ENCODE results near the gene CD200.
"Not testable (repeated sequence)": the region's sequence is repeated elsewhere in the genome, so short reads cannot be mapped to it uniquely, and the experiment has no call there.

Gene CD200

DNA sequence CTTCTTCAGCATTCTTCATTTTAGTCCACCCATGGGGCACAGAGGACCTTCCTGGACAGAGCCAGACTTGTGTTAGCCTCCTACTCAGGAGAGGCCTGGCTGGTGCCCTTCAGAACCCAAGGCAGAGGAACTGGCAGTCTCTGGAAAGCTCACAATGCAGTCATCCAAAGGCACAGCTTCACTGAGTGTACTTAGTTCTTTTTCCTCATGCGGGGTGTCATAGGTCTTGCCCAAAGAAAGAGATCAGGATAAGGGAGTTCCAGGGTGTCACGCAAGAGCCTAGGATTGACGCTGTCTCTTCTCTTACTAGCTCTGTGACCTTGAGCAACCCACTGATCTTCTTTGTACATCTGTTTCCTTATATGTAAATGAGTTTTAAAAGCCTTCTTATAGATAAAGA lies 58.7 kb downstream of the CD200 start:
- no peak for DNase-seq

DNA sequence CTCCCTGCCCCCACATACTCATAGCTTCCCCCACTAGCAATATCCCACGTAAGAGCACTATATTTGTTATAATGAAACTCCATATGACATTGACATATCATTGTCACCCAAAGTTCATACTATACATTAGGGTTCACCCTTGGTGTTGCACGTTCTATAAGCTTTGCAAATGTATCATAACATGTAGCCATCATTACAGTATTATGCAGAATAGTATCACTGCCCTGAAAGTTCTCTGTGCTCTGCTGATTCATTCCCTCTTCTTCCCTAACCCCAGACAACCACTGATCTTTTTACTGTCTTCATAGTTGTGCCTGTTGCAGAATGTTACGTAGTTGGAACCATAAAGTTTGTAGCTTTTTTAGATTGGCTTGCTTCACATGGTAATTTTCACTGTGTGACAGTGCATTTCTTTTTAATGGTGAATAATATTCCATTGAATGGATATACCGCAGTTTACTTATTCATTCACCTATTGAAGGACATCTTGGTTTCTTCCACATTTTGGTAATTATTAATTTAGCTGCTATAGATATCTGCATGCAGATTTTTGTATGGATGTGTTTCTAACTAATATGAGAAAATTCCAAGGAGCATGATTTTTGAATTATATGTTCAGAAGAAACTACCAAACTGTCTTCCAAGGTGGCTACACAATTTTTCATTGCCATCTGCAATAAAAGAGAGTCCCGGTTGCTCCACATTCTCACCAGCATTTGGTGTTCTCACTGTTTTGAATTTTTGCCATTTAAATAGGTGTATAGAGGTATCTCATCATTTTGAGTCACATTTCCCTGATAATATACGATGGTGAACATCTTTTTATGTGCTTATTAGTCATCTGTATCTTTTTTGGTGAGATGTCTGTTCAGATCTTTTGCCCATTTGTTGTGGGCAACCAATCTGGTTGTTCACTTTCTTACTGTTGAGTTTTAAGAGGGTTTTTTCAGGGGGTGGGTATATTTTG lies 59.7 kb downstream of the CD200 start:
- DNase-seq = no peak

DNA sequence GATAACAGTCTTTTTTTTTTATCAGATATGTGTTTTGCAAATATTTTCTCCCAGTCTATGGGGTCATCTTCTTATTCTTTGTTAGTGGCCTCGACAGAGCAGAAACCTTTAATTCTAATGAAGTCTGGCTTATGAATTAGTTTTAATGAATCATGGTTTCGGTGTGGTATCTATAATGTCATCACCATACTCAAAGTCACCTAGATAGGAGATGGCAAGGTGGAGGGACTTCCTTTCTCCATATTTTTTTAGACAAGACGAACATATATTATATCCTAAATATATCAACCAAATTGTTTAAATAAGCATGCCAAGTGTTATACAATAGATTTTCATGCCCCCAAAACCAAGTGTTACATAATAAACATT lies 60.4 kb downstream of the CD200 start:
- DNase-seq = no peak

DNA sequence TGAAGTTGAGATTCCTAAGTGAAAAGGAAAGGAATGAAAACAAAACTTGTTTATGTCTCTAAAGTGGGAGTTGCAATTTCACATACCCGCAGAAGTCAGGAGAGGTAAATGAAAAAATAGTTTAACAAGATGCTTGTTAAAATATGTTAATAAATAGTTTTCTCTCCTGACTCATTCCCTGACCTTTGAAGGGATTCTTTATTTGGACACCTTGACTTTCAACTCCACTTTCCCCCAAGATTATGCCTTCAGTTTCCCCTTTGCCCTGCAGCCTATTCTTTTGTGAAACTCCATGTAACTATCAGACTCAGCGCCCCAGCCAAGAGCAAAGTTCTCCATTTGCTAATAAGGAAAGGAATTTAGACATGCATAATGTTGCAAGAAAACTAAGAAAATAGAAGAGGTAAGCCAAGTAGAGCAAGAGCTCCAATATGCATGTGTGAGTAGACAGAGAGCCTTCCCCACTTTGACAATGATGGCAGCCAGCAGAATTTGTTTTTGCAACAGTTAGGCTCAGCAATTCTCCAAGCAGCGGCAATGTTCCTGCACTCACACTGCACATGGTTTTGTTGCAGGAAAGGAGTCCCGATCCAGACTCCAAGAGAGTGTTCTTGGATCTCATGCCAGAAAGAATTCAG lies 61.2 kb downstream of the CD200 start:
- DNase-seq = no peak

DNA sequence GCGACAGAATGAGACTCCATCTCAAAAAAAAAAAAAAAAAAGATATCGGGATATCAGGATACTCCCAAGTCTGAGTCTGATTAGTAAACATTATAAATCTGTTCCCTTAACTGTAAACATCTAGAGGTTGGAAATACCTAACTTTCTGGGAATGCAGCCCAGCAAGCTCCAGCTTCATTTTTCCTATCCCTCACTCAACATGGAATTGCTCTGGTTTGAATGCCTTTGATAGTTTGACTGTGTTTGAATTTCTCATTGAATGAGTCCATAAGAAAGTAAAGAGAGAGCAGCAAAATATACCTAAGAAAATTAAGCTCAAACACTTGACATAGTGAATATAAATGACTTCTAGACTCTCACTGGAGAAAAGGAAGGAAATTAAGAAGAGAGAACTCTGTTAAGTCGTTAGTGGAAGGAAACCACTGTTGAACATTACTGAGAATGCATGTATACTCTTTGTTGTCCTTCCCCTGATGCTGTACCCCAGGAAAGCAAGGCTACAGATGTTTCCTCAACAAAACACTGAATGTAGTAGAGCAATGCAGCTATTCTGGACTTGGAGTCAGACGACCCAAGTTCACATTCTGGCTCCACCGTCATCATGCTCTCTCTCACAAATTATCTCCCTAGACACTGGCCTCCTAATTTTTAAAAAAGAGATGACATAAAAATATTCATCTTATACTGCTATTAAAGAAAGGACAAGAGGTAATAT lies 62.4 kb downstream of the CD200 start:
- no peak for DNase-seq

DNA sequence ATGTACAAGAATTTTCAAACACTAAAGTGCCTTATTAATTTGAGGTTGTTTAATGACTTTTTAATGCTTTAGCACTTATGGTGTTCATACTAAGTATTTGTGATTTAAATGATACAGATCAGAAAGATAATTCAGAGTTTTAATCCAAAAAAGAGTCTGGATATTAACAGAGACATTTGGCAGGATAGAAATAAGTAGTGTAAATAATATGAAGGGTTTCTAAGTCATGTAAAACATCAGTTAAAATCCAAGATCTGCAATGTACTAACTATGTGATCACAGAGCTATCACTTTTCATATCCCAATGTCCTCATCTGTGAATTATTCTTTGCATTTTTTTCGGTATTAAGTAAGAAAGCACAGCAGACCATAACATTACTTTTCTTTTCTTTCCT lies 62.9 kb downstream of the CD200 start:
- no peak for DNase-seq

DNA sequence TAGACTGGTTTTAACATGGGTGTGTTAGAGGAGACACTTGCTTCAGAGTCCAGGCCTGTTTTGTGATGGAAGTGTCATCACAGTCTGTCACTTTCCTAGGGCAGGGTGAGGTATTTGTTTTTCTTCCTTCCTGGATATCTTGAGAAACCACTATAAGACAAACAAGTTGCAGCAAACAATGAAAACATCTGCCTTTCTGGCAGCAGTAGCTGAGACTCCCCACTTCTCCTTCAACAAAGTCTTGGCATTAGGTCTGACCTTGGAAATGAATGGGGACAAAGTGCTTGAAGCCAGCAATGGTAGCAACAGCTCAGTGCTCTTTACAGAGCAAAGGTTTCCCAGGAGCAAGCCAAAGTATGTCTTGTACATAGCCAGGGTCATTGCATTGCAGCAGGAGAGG lies 64.6 kb downstream of the CD200 start:
- no peak for DNase-seq

DNA sequence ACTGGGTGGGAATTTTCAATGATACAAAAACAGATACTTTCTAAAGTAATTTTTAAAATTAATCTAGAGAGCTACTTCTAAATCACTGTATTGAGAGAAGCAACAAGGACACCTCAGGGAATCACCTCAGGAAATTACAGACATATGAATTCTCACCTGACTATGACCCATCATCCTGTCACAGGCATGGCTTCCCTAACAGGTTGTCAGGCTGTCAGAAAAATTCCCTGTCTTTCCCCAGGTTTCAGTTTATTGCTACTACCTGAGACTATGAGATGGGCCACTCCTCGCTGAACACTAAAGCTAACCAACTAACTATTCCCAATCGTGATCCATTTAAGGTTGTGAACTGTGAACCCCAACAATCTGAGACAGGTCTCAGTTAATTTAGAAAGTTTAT lies 66.1 kb downstream of the CD200 start:
- no peak for DNase-seq

DNA sequence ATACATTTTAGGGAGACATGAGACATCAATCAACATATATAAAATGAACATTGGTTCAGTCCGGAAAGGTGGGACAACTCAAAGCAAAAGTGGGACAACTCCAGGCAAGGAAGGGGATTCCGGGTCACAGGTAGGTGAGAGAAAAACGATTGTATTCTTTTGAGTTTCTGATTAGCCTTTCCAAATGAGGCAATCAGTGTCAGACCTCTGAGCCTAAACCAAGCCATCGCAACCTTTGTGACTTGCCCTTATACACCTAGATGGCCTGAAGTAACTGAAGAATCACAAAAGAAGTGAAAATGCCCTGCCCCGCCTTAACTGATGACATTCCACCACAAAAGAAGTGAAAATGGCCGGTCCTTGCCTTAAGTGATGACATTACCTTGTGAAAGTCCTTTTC lies 66.6 kb downstream of the CD200 start:
- DNase-seq = not testable (repeated sequence)

DNA sequence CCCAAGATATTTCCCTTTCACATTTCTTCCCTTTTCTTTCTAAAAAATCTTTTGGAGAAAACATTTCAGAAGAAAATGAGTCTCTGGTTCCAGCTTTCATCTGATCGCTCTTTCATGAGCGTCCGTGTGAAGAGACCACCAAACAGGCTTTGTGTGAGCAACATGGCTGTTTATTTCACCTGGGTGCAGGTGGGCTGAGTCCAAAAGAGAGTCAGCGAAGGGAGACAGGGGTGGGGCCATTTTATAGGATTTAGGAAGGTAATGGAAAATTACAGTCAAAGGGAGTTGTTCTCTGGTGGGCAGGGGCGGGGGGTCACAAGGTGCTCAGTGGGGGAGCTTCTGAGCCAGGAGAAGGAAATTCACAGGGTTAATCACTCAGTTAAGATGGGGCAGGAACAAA lies 67.4 kb downstream of the CD200 start:
- DNase-seq = not testable (repeated sequence)

DNA sequence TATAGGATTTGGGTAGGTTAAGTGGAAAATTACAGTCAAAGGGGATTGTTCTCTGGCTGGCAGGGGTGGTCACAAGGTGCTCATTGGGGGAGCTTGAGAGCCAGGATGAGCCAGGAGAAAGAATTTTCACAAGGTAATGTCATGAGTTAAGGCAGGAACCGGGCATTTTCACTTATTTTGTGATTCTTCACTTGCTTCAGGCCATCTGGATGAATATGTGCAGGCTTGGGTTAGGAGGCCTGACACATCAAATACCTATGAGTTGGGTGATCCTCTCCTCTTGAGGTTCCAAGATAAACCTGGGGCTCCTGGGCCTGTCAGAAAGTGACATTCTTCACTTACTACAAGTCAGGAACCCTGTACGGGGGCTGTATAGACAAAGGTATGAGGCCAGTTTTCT lies 68.7 kb downstream of the CD200 start:
- DNase-seq = no peak

DNA sequence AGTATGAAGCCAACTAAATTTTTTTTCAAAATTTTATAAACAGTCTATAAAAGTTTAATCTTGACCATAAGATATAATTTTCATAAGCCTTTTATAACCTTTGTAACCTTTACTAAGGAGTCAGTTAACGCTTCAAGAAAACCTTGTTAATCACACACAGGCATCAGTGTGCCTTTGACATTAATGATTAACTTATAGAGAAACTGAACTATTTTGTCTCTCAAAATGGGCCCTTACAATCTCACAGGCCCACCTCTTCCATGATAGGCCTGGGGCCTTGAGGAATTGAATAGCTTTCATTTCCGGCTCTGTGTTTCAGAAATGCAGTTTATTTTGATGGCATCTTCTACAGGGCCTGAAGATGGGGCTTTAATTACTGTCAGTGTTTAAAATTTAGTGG lies 70.1 kb downstream of the CD200 start:
- no peak for DNase-seq

DNA sequence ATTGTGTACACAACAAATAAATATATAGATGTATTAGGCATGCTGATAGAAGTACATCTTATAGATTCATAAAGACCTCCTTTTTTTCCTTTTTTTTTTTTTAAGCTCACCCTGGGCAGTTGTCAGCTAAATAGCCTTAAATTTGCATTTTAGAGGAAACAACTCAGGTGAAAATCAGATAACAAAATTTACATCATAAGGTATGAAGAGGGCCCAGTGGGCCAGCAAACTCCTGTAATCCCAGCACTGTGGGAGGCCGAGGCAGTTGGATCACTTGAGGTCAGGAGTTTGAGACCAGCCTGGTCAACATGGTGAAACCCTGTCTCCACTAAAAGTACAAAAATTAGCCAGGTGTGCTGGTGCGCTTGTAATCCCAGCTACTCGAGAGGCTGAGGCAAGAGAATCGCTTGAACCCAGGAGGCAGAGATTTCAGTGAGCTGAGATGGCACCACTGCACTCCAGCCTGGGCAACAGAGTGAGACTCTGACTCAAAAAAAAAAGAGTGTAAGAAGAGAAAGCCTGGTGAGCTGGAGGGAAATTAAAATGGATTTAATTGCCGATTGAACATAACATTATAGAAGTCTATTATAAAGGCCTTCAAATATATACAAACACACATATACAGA lies 72.1 kb downstream of the CD200 start:
- not testable (repeated sequence) for DNase-seq

DNA sequence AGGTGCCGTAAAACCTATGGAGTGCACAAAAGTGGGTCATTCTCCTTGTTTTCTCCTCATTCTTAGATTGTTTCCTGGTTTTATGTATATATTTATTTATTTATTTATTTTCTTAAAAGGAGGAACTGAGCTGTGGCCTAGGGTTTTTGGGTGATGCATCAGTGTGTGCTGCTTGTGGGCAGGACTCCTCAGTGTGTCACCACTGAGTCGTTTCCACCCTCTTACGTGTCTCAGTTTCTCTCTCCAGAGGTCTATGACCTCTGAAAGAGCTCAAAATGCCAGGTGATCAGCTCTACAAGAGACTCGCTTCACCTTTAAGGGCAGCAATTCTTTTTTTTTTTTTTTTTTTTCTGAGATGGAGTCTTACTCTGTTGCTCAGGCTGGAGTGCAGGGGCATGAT lies 72.9 kb downstream of the CD200 start:
- DNase-seq = peak; percentile 24

DNA sequence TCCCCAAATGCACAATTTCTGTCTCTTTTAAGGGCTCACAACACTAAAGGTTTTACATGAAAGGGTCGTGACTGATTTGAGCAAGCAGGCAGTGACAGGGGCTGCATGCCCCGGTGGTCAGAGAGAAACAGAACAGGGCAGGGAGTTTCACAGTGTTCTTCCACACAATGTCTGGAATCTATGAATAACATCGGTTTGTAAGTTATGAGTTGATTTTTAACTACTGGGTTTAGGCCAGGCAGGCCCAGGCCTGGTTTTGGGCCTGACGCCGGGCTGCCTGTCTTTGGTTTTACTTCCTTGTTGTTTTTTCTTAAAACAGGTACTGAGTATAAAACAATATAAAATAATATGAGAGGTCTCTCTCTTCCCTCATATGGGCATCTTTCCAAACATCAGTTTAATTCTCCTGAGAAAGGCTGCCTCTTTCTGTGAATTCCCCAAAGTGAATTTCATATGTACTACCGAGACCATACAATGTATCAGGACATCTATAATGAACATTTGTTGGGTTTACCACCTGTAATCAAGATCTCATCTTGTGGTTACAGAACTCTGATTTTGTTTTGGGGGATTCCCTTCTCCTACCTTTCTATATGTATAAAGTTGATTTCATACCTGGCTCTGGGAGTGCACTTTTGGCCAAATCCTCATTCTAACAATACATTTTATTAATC lies 74.4 kb downstream of the CD200 start:
- no peak for DNase-seq

DNA sequence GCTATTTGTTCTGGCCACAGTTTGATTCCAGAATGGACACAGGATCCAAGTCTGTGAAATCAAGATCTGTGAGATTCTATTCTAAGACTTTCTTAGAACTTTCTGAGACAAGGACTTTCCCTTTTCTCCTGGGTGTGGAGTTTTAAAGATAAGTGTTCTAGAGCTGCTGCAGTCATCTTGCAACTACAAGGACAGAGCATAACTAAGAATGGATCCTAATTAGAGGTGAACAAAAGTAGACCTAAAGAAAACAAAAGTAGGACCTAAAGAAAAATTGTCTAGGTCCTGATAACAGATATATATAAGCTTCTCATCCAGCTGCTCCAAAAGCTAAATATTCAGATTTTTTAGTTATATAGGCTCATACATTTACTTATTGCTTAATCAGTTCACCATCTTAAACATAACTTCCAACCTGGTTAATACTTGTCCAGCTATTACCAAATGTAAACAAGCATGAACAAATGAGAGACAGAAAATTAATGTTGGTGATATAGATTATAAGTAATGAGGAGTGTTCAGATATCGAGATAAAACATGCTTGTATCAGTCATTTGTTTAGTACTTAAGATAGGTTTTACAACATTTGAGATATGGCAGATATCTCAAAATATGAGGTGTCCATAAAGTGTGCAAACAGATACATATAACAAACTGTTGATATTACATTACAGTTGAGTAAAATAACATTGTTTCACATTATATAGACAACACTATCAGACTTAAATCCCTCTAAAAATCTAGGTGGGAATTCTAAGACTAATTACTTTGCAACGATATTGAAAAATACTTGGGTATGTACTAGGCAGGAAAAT lies 75.1 kb downstream of the CD200 start:
- no peak for DNase-seq

DNA sequence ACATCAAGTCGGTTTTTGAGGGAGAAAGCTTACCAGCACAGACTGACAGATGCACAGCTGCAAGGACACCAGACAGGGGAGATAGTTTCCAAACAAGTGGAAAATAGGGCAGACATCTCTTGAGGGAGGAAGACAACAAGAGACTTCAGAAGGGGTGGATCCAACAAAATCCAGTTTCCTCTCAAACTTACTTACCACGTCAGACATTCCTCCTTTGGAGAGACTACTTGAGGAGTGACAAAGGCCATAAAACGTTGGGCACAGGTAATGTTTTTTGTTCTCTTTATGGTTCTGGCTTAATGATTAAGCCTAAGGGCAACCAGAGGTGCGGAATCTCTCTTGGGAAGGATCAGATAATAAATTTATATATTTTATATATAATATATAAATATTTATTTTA lies 76.1 kb downstream of the CD200 start:
- no peak for DNase-seq

DNA sequence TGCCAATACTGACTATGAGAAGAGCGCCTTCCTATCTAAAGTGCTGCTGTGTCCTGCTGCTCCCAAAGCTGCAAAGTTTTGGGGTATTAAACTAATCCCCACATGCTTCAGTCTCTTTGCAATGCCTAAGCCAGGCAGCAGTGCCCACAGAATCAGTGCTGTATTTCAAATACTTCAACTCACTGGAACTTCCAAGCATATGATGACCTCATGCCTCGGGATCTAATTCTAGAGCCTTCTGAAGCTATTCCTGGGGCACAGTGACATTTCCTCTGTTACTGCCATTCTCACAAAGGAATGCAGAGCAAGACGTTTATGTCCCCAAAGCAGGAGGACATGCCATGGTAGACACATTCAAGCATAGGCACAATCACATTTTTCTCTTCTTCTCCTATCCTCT lies 78.5 kb downstream of the CD200 start:
- DNase-seq = no peak
